ENCODE data around the gene LAD1. TPM values are rescaled to one million over a fixed set of nuclear protein-coding genes. Genes with fewer than 3 reads are reported as not detected.
A peak's percentile ranks its signal among the peaks of the same experiment; 100 is the strongest.

LAD1 gene
- total RNA-seq, 1 donor from 2014 or later: 0.17 TPM

DNA sequence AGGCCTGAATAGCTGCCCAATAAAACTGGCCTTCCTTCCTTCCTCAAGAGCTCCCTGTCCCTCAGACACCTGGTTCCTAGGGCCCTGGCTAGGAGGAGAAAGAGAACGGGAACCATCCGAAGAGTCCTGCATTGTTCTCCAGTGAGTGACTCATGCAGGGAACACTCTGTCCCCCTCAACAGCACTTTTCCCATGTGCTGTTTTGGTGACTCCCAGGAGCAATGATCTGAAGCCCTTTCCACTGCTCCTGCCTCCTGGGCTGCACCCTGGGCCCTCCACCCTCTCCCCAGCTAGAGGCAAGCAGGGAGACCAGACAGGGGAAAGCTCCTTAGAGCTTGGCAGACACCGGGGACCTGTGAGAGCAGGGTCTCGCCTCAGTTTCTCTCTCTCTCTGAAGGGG lies 40.5 kb downstream of the LAD1 start:
- Mint-ChIP-seq H3K9me3 (ENCODE audit: low read depth) (no peaks in the 10 kb centered on the region), H3K36me3 (ENCODE audit: low read depth) (no peaks in the 10 kb centered on the region), H3K4me3 (ENCODE audit: unreplicated experiment) (no peak overlapping the region), H3K4me1 (ENCODE audit: low read depth) (peaks cover 12% of the 10 kb centered on the region), H3K27ac (ENCODE audit: unreplicated experiment) (no peak overlapping the region), H3K27me3 (ENCODE audit: low read depth) (peaks cover 5% of the 10 kb centered on the region)
- no peak for DNase-seq (ENCODE audit: low spot score)
- TF ChIP-seq, protein P1, sequence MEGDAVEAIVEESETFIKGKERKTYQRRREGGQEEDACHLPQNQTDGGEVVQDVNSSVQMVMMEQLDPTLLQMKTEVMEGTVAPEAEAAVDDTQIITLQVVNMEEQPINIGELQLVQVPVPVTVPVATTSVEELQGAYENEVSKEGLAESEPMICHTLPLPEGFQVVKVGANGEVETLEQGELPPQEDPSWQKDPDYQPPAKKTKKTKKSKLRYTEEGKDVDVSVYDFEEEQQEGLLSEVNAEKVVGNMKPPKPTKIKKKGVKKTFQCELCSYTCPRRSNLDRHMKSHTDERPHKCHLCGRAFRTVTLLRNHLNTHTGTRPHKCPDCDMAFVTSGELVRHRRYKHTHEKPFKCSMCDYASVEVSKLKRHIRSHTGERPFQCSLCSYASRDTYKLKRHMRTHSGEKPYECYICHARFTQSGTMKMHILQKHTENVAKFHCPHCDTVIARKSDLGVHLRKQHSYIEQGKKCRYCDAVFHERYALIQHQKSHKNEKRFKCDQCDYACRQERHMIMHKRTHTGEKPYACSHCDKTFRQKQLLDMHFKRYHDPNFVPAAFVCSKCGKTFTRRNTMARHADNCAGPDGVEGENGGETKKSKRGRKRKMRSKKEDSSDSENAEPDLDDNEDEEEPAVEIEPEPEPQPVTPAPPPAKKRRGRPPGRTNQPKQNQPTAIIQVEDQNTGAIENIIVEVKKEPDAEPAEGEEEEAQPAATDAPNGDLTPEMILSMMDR (IDR thresholded peaks at IDR 0.05): no peak

DNA sequence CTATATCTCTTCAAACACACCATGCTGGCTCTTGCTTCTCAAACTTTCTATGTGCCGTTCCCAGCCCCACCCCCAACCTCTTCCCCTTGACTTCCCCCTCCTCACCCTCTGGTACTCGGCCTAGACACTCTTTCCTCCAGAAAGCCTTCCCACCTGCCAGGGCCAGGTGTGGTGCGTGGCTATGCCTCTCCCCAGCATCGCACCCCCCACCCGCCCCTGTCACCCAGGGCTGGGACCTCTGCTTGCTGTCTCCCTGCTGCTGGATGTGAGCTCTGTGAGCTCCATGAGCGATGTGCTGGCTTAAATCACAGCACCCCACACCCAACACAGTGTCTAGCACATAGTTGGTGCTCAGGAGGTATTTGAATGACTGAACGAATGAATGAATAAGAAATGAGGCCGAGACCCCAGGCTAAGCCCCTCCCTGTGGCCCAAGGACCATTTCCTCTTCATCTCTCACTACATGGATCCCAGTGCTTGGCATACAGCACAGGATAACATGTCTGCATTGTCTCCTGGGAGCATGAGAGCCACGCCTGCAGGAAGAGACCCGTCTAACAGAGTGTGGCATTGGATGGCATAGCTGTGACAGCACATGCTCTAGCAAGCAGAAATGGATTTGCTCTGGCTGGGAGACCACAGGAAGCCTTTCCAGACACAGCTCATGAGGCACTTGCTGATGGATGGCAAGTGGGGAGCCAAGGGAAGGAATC lies 41.3 kb downstream of the LAD1 start:
- H3K27me3 Mint-ChIP-seq (ENCODE audit: low read depth): peaks cover 5% of the 10 kb centered on the region

DNA sequence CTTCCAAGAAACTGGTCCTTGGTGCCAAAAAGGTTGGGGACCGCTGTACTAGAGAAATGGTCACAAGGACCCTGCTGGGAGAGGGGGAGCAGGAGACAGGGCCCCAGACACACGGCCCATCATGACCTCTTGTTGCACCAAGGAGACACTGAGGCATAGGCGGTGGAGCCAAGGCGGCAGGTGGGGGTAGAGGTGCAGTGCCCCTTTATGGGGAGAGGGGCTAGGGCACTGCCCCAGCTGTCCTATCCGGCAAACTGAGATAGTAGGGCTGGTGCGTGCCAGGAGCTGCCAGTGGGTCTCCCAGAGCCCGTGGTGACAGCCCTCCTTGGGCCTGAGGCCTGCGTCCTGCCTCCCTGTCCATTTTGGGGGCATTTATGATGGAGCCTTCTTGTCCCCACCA lies 41.9 kb downstream of the LAD1 start:
- Mint-ChIP-seq H3K9me3 (ENCODE audit: low read depth) (no peaks in the 10 kb centered on the region), H3K36me3 (ENCODE audit: low read depth) (peaks cover 1% of the 10 kb centered on the region), H3K4me1 (ENCODE audit: low read depth) (peaks cover 12% of the 10 kb centered on the region), H3K27me3 (ENCODE audit: low read depth) (peaks cover 6% of the 10 kb centered on the region), H3K27ac (ENCODE audit: unreplicated experiment) (no peak overlapping the region), H3K4me3 (ENCODE audit: unreplicated experiment) (no peak overlapping the region)
- peak; percentile 57 for DNase-seq (ENCODE audit: low spot score)
- TF ChIP-seq, protein P1 (IDR thresholded peaks at IDR 0.05): no peak

More for the DNA sequence above, 41.3 kb downstream of the LAD1 start:
- Mint-ChIP-seq H3K27ac (ENCODE audit: unreplicated experiment) (no peak overlapping the region), H3K4me3 (ENCODE audit: unreplicated experiment) (no peak overlapping the region), H3K4me1 (ENCODE audit: low read depth) (peaks cover 12% of the 10 kb centered on the region), H3K36me3 (ENCODE audit: low read depth) (no peaks in the 10 kb centered on the region), H3K9me3 (ENCODE audit: low read depth) (no peaks in the 10 kb centered on the region)
- TF ChIP-seq, protein P1 (IDR thresholded peaks at IDR 0.05): no peak
- DNase-seq (ENCODE audit: low spot score): peak; percentile 62

DNA sequence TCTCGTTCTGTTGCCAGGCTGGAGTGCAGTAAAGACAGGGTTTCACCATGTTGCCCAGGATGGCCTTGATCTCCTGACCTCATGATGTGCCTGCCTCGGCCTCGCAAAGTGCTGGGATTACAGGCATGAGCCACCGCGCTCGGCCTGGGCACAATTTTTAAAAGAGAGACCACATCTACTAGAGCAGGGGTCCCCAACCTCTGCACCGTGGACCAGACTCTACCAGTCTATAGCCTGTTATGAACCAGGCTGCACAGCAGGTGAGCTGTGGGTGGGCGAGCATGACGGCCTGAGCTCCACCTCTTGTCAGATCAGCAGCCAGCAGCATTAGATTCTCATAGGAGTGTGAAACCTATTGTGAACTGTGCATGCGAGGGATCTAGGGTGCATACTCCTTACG lies 42.4 kb downstream of the LAD1 start:
- Mint-ChIP-seq H3K4me1 (ENCODE audit: low read depth) (peaks cover 12% of the 10 kb centered on the region), H3K4me3 (ENCODE audit: unreplicated experiment) (no peak overlapping the region), H3K36me3 (ENCODE audit: low read depth) (peaks cover 3% of the 10 kb centered on the region), H3K9me3 (ENCODE audit: low read depth) (no peaks in the 10 kb centered on the region), H3K27ac (ENCODE audit: unreplicated experiment) (no peak overlapping the region), H3K27me3 (ENCODE audit: low read depth) (peaks cover 9% of the 10 kb centered on the region)
- peak; percentile 29 for DNase-seq (ENCODE audit: low spot score)
- TF ChIP-seq, protein P1 (IDR thresholded peaks at IDR 0.05): no peak

DNA sequence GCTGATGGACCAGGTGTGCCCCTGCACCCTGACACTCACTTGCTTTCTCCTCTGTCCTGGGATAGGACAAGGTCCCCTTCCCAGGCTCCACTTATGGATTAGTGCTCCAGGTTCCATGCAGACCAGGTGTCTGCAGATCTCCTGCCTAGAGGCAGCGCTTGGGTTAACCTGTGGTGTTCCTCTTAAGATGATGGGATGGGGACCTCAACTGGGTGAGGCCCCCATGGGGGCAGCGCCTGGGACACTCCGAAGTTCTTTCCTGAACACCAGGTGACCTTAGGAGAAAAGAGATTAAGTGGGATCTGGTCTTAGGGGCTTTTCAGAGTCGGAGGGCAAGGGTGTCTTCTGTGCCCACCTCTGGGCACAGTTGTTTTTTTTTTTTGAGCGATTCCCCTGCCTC lies 42.9 kb downstream of the LAD1 start:
- Mint-ChIP-seq H3K4me3 (ENCODE audit: unreplicated experiment) (no peak overlapping the region), H3K36me3 (ENCODE audit: low read depth) (peaks cover 3% of the 10 kb centered on the region), H3K27me3 (ENCODE audit: low read depth) (peaks cover 12% of the 10 kb centered on the region), H3K27ac (ENCODE audit: unreplicated experiment) (no peak overlapping the region), H3K9me3 (ENCODE audit: low read depth) (no peaks in the 10 kb centered on the region), H3K4me1 (ENCODE audit: low read depth) (peaks cover 12% of the 10 kb centered on the region)
- TF ChIP-seq, protein P1 (IDR thresholded peaks at IDR 0.05): no peak
- peak; percentile 38 for DNase-seq (ENCODE audit: low spot score)

All from chondrocyte (in vitro differentiated cells).